A549 (cell line): ENCODE results near the gene FRMD4A. TPM values are rescaled to one million over a fixed set of nuclear protein-coding genes. Genes with fewer than 3 reads are reported as not detected.

Source experiments
- ATAC-seq, 2 experiments: fragments of 200-7000 bp in 1 of 2; fragments of >200 bp in 1 of 2; cut with Nextera tagmentation in 1 of 2; cut with Tn5 transposase in 1 of 2; 3 replicates each; pipeline versions ENCODE4 v1.8.0 to v1.9.1; 2018 to 2020; ENCODE audit warnings: mild to moderate bottlenecking in 1 of 2, moderate library complexity in 1 of 2
- CTCF ChIA-PET: fragments of 300-600 bp; sonication (Branson Sonifier 250); formaldehyde crosslinking; extraction: SDS; loops from one replicate; lab custom pipeline; 2021; ENCODE audit warnings: antibody characterized with exemption, inconsistent platforms; lab: Yijun Ruan, JAX
- POLR2A ChIA-PET: fragments of 350-600 bp; formaldehyde crosslinking; extraction: SDS; loops from one replicate; lab custom pipeline; 2021; ENCODE audit warnings: antibody characterized with exemption, inconsistent platforms; lab: Yijun Ruan, JAX
- DNase-seq, 2 experiments: peaks; one replicate each; pipeline versions ENCODE4 v3.0.0 to v3.0.0-alpha.2; 2011 to 2016; ENCODE audit warnings: low read depth in 1 of 2, low spot score in 1 of 2
- FAIRE-seq: peaks from 2 replicates; lab custom pipeline; 2011; peaks lifted over from hg19 to GRCh38; lab: Jason Lieb, UNC
- H3K27ac ChIP-seq, 2 experiments: fragments of >200 bp; sonication (Bioruptor Twin); formaldehyde crosslinking; 3 replicates each; pipeline ENCODE4 v1.5.1; 2016 to 2017
- H3K4me1 ChIP-seq: fragments of >200 bp; sonication (Bioruptor Twin); formaldehyde crosslinking; 3 replicates; pipeline ENCODE4 v1.6.1; 2016
- H3K4me2 ChIP-seq: fragments of >200 bp; sonication (Bioruptor Twin); formaldehyde crosslinking; 3 replicates; pipeline ENCODE4 v1.6.1; 2016
- H3K4me3 ChIP-seq: fragments of >200 bp; sonication (Bioruptor Twin); formaldehyde crosslinking; 3 replicates; pipeline ENCODE4 v1.5.1; 2016
- H3K9me3 ChIP-seq: fragments of >200 bp; sonication (Bioruptor Twin); formaldehyde crosslinking; 3 replicates; pipeline ENCODE4 v1.6.1; 2016
- BCL3 ChIP-seq: fragments of >200 bp; sonication (Bioruptor Twin); formaldehyde crosslinking; IDR thresholded peaks from 3 replicates; pipeline ENCODE4 v1.6.1; 2016
- BHLHE40 ChIP-seq: IDR thresholded peaks from 2 replicates; pipeline ENCODE4 v1.6.1; 2012; ENCODE audit warnings: low read depth, low read length, inconsistent platforms
- CBX2 ChIP-seq: fragments of 200-600 bp; sonication (generic); IDR thresholded peaks from 2 replicates; pipeline ENCODE4 v1.6.1; 2016; ENCODE audit warnings: low read depth, mild to moderate bottlenecking, borderline replicate concordance
- CEBPB ChIP-seq, 2 experiments: fragments of >200 bp in 1 of 2; sonication (Bioruptor Twin) in 1 of 2; formaldehyde crosslinking in 1 of 2; IDR thresholded peaks; 2 replicates each; pipeline ENCODE4 v1.6.1; 2012 to 2016
- CHD4 ChIP-seq: fragments of 200-600 bp; sonication (generic); IDR thresholded peaks from 2 replicates; pipeline ENCODE4 v1.6.1; 2016; ENCODE audit warnings: antibody characterized with exemption, mild to moderate bottlenecking, borderline replicate concordance
- EHMT2 ChIP-seq: fragments of 200-600 bp; sonication (generic); IDR thresholded peaks from 2 replicates; pipeline ENCODE4 v1.6.1; 2016; ENCODE audit warnings: antibody characterized with exemption, low read depth, mild to moderate bottlenecking, moderate library complexity
- ELK1 ChIP-seq: fragments of 150-350 bp; IDR thresholded peaks from 2 replicates; pipeline ENCODE4 v1.6.1; 2014; ENCODE audit warnings: low read depth, mild to moderate bottlenecking, low read length
- EP300 ChIP-seq, 2 experiments: fragments of >200 bp; sonication (Bioruptor Twin); formaldehyde crosslinking; IDR thresholded peaks; 2 replicates in 1 of 2; 3 replicates in 1 of 2; pipeline ENCODE4 v1.6.1; 2016 to 2017
- ESRRA ChIP-seq: fragments of 150-350 bp; IDR thresholded peaks from 2 replicates; pipeline ENCODE4 v1.6.1; 2014; ENCODE audit warnings: mild to moderate bottlenecking, low read length, borderline replicate concordance
- FOSB ChIP-seq: fragments of 250-450 bp; sonication (Bioruptor Pico); IDR thresholded peaks from 2 replicates; pipeline ENCODE4 v1.5.0; 2020; ENCODE audit warnings: mild to moderate bottlenecking, moderate library complexity
- FOSL2 ChIP-seq, 2 experiments: fragments of 450-650 bp in 1 of 2; fragments of >200 bp in 1 of 2; sonication (Bioruptor Twin) in 1 of 2; formaldehyde crosslinking; IDR thresholded peaks; 2 replicates each; pipeline versions ENCODE4 v1.5.0 to v1.6.1; 2016 to 2020; ENCODE audit warnings: mild to moderate bottlenecking in 1 of 2, moderate library complexity in 1 of 2
- FOXS1 ChIP-seq: fragments of 250-450 bp; sonication (Bioruptor Pico); IDR thresholded peaks from 2 replicates; pipeline ENCODE4 v1.5.0; 2020; ENCODE audit warnings: mild to moderate bottlenecking, moderate library complexity
- HDAC2 ChIP-seq: fragments of 200-600 bp; sonication (generic); IDR thresholded peaks from 2 replicates; pipeline ENCODE4 v1.6.1; 2016
- HES2 ChIP-seq: fragments of >200 bp; sonication (Bioruptor Twin); formaldehyde crosslinking; IDR thresholded peaks from 2 replicates; pipeline ENCODE4 v1.6.1; 2016
- HEYL ChIP-seq: fragments of 250-450 bp; sonication (Bioruptor Pico); IDR thresholded peaks from 2 replicates; pipeline ENCODE4 v1.8.0; 2021; ENCODE audit warnings: mild to moderate bottlenecking, moderate library complexity
- HMGXB4 ChIP-seq: fragments of 250-450 bp; sonication (Bioruptor Pico); IDR thresholded peaks from 2 replicates; pipeline ENCODE4 v1.5.0; 2021; ENCODE audit warnings: mild to moderate bottlenecking, moderate library complexity, borderline replicate concordance
- HOXA7 ChIP-seq: fragments of 250-450 bp; sonication (Bioruptor Pico); IDR thresholded peaks from 2 replicates; pipeline ENCODE4 v1.5.0; 2020; ENCODE audit warnings: mild to moderate bottlenecking, moderate library complexity
- HOXB5 ChIP-seq: fragments of 250-450 bp; sonication (Bioruptor Pico); IDR thresholded peaks from 2 replicates; pipeline ENCODE4 v1.5.0; 2020; ENCODE audit warnings: mild to moderate bottlenecking, moderate library complexity
- JUNB ChIP-seq: fragments of >200 bp; sonication (Bioruptor Twin); formaldehyde crosslinking; IDR thresholded peaks from 2 replicates; pipeline ENCODE4 v1.6.1; 2016
- KDM1A ChIP-seq: fragments of 200-600 bp; sonication (generic); IDR thresholded peaks from 2 replicates; pipeline ENCODE4 v1.6.1; 2016; ENCODE audit warnings: low read depth, mild to moderate bottlenecking
- MAFK ChIP-seq: fragments of 450-650 bp; IDR thresholded peaks from 2 replicates; pipeline ENCODE4 v1.6.1; 2014; ENCODE audit not compliant: partially characterized antibody
- MYC ChIP-seq: IDR thresholded peaks from 2 replicates; pipeline ENCODE4 v1.6.1; 2012; ENCODE audit warnings: mild to moderate bottlenecking, inconsistent platforms, low read length, improper control_type of control experiment, borderline replicate concordance
- NR3C1 ChIP-seq: fragments of >200 bp; sonication (Bioruptor Twin); formaldehyde crosslinking; IDR thresholded peaks from 3 replicates; pipeline ENCODE4 v1.6.1; 2017
- POLR2AphosphoS2 ChIP-seq: conservative IDR thresholded peaks from 2 replicates; pipeline ENCODE4 v1.6.1; 2012; ENCODE audit warnings: low read length, improper control_type of control experiment, inconsistent platforms
- RCOR1 ChIP-seq: fragments of 150-350 bp; IDR thresholded peaks from 2 replicates; pipeline ENCODE4 v1.6.1; 2014; ENCODE audit warnings: antibody characterized with exemption, low read length, low read depth
- RFX5 ChIP-seq: fragments of 450-650 bp; IDR thresholded peaks from 2 replicates; pipeline ENCODE4 v1.7.1; 2014; ENCODE audit warnings: antibody characterized with exemption, mild to moderate bottlenecking, moderate library complexity
- RNF2 ChIP-seq: fragments of 200-600 bp; sonication (generic); IDR thresholded peaks from 2 replicates; pipeline ENCODE4 v1.6.1; 2016; ENCODE audit warnings: low read depth, mild to moderate bottlenecking, antibody characterized with exemption, moderate library complexity, borderline replicate concordance
- SREBF2 ChIP-seq: fragments of 450-650 bp; IDR thresholded peaks from 2 replicates; pipeline ENCODE4 v1.6.1; 2014; ENCODE audit warnings: mild to moderate bottlenecking, moderate library complexity
- TFCP2L1 ChIP-seq: fragments of 250-450 bp; sonication (Bioruptor Pico); IDR thresholded peaks from 2 replicates; pipeline ENCODE4 v1.5.0; 2021; ENCODE audit warnings: mild to moderate bottlenecking
- TP53 ChIP-seq: fragments of 250-450 bp; sonication (Bioruptor Pico); IDR thresholded peaks from 2 replicates; pipeline ENCODE4 v1.5.0; 2021; ENCODE audit warnings: mild to moderate bottlenecking, moderate library complexity
- ZSCAN20 ChIP-seq: fragments of 250-450 bp; sonication (Bioruptor Pico); IDR thresholded peaks from 2 replicates; pipeline ENCODE4 v1.8.0; 2022; ENCODE audit warnings: mild to moderate bottlenecking, moderate library complexity
- WGBS: methylation state at CpG from one replicate; pipeline ENCODE4 v1.1.6; 2017; ENCODE audit errors: missing lambda C conversion rate; 5-methylcytosine and 5-hydroxymethylcytosine counted together
- polyA plus RNA-seq, 4 experiments: library from polyadenylated mRNA; depleted of rRNA in 3 of 4; stranded (reverse); fragments of >200 nt; fragmentation: RNase III in 1 of 4; extraction: RNeasy Plus Mini Kit Qiagen cat#74134 plus additional on column Dnase treatment in 1 of 4; gene quantifications; 2 replicates in 3 of 4; 3 replicates in 1 of 4; pipeline ENCODE4 v1.2.3, GENCODE V29; 2011 to 2017
- TF ChIP-seq, protein P1 (sequence below): fragments of 450-650 bp; IDR thresholded peaks from 2 replicates; pipeline ENCODE4 v1.6.1; 2014; ENCODE audit warnings: antibody characterized with exemption
- TF ChIP-seq, protein P2 (sequence below): IDR thresholded peaks from 2 replicates; pipeline ENCODE4 v1.6.1; 2012

The FRMD4A gene
- polyA plus RNA-seq, 2 of the 4 experiments (the other 2 are of a cell fraction), result 2.5 to 4.7 TPM

- Histone ChIP-seq H3K4me2 (no peak overlapping the region), H3K4me1 (no peaks in the 10 kb centered on the region), H3K27ac (no peak overlapping the region), H3K9me3 (no peaks in the 10 kb centered on the region), H3K4me3 (no peak overlapping the region)
- ChIA-PET POLR2A (no interaction called here), CTCF (interaction anchor here (1.1 kb wide), 1 partner anchor 16 kb away, joined by 3 read pairs; no protein-coding TSS in a partner anchor)
- FAIRE-seq, result no peak
- no peak for TF ChIP-seq FOXS1 (CRISPR knock-in tag)
- no peak for TF ChIP-seq NR3C1
- DNase-seq, result no peak
- whole genome bisulfite sequencing, result 6% methylated on average over 4 of the region's 4 CpGs
- ATAC-seq, result no peak
Observed at GRCh38 chr10:14350006-14350405, 19.3 kb upstream of the FRMD4A start.

- FAIRE-seq (no peak), ATAC-seq (no peak), DNase-seq (no peak)
- Histone ChIP-seq H3K4me1 (no peaks in the 10 kb centered on the region), H3K4me2 (no peak overlapping the region), H3K4me3 (no peak overlapping the region), H3K9me3 (no peaks in the 10 kb centered on the region), H3K27ac (no peak overlapping the region)
- WGBS, result 38% methylated on average over 2 of the region's 2 CpGs
- CTCF ChIA-PET, result no interaction called here
- no peak for TF ChIP-seq EHMT2
- no peak for TF ChIP-seq TP53 (CRISPR knock-in tag)
- TF ChIP-seq, protein P1, sequence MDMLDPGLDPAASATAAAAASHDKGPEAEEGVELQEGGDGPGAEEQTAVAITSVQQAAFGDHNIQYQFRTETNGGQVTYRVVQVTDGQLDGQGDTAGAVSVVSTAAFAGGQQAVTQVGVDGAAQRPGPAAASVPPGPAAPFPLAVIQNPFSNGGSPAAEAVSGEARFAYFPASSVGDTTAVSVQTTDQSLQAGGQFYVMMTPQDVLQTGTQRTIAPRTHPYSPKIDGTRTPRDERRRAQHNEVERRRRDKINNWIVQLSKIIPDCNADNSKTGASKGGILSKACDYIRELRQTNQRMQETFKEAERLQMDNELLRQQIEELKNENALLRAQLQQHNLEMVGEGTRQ, result no peak
- TF ChIP-seq SREBF2, result no peak
- TF ChIP-seq RNF2, result no peak
- TF ChIP-seq MAFK, result no peak
- TF ChIP-seq HEYL, result no peak
- no peak for TF ChIP-seq ZSCAN20
- no peak for TF ChIP-seq JUNB
- TF ChIP-seq CEBPB (IDR thresholded peaks at IDR 0.05), result no peak
- TF ChIP-seq HOXB5 (CRISPR knock-in tag), result no peak
- TF ChIP-seq FOSL2 (IDR thresholded peaks at IDR 0.05), result no peak
- no peak for TF ChIP-seq FOSL2 (CRISPR knock-in tag; IDR thresholded peaks at IDR 0.05)
- no peak for TF ChIP-seq TFCP2L1 (CRISPR knock-in tag)
- no peak for TF ChIP-seq FOSB
- TF ChIP-seq HOXA7 (CRISPR knock-in tag), result no peak
- no peak for TF ChIP-seq CBX2
- no peak for TF ChIP-seq MYC
- TF ChIP-seq BHLHE40, result no peak
- POLR2A ChIA-PET, result no interaction called here
Observed at GRCh38 chr10:14349081-14349480, 18.4 kb upstream of the FRMD4A start.

- ChIA-PET CTCF (no interaction called here), POLR2A (no interaction called here)
- DNase-seq, result no peak
- Histone ChIP-seq H3K9me3 (no peaks in the 10 kb centered on the region), H3K27ac (no peak overlapping the region), H3K4me2 (no peak overlapping the region), H3K4me3 (no peak overlapping the region), H3K4me1 (no peaks in the 10 kb centered on the region)
- WGBS, result 31% methylated on average over 2 of the region's 2 CpGs
- no peak for FAIRE-seq
- no peak for ATAC-seq
- TF ChIP-seq HDAC2 (no peak), EHMT2 (no peak), HOXB5 (CRISPR knock-in tag) (no peak), KDM1A (no peak), RCOR1 (no peak), ESRRA (no peak), CHD4 (no peak), ELK1 (no peak), POLR2AphosphoS2 (no peak), HMGXB4 (CRISPR knock-in tag) (no peak), HES2 (no peak), BCL3 (no peak), RFX5 (no peak), EP300 (IDR thresholded peaks at IDR 0.05) (no peak)
- TF ChIP-seq, protein P2, sequence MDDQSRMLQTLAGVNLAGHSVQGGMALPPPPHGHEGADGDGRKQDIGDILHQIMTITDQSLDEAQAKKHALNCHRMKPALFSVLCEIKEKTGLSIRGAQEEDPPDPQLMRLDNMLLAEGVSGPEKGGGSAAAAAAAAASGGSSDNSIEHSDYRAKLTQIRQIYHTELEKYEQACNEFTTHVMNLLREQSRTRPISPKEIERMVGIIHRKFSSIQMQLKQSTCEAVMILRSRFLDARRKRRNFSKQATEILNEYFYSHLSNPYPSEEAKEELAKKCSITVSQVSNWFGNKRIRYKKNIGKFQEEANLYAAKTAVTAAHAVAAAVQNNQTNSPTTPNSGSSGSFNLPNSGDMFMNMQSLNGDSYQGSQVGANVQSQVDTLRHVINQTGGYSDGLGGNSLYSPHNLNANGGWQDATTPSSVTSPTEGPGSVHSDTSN, result no peak
Observed at GRCh38 chr10:14345262-14345661, 14.5 kb upstream of the FRMD4A start.
